HG02759 (cell line): ENCODE data around the gene ERGIC3.
A peak's percentile ranks its signal among the peaks of the same experiment; 100 is the strongest.
"Not testable (repeated sequence)": the region's sequence is repeated elsewhere in the genome, so short reads cannot be mapped to it uniquely, and the experiment has no call there.

Source experiments
- ATAC-seq: cut with Tn5 transposase; IDR thresholded peaks from one replicate; pipeline ENCODE4 v1.9.1; 2021; ENCODE audit warnings: mild to moderate bottlenecking, moderate library complexity; ENCODE audit not compliant: unreplicated experiment

Gene ERGIC3

GRCh38 chr20:35517767-35518166 lies 24.1 kb upstream of the ERGIC3 start:
- not testable (repeated sequence) for ATAC-seq

GRCh38 chr20:35518955-35519354 lies 22.9 kb upstream of the ERGIC3 start:
- ATAC-seq = no peak

- ATAC-seq = no peak
Measured at GRCh38 chr20:35523298-35523888, 18.5 kb upstream of the ERGIC3 start.

GRCh38 chr20:35525639-35526038 lies 16.2 kb upstream of the ERGIC3 start:
- no peak for ATAC-seq

GRCh38 chr20:35527122-35527769 lies 14.6 kb upstream of the ERGIC3 start:
- ATAC-seq = no peak

GRCh38 chr20:35529552-35529951 lies 12.3 kb upstream of the ERGIC3 start, which contains the start of gene C20orf173:
Gene C20orf173 (minus strand): TSS chr20:35529652. CDS start chr20:35529373, 279 bp downstream.
- no peak for ATAC-seq

- peak; percentile 49 for ATAC-seq
Measured at GRCh38 chr20:35539756-35540212, 2.1 kb upstream of the ERGIC3 start.

GRCh38 chr20:35541118-35541782 lies 628 bp upstream of the ERGIC3 start:
- no peak for ATAC-seq

- no peak for ATAC-seq
Measured at GRCh38 chr20:35542990-35543389, 1.1 kb downstream of the ERGIC3 start.

- ATAC-seq = no peak
Measured at GRCh38 chr20:35544436-35544835, 2.6 kb downstream of the ERGIC3 start.

GRCh38 chr20:35544941-35545340 lies 3.1 kb downstream of the ERGIC3 start:
- ATAC-seq = not testable (repeated sequence)

GRCh38 chr20:35546127-35546526 lies 4.2 kb downstream of the ERGIC3 start:
- ATAC-seq = no peak

- ATAC-seq = no peak
Measured at GRCh38 chr20:35547329-35547728, 5.5 kb downstream of the ERGIC3 start.

GRCh38 chr20:35551503-35551902 lies 9.6 kb downstream of the ERGIC3 start:
- no peak for ATAC-seq

- no peak for ATAC-seq
Measured at GRCh38 chr20:35552914-35553313, 11.0 kb downstream of the ERGIC3 start.

- ATAC-seq = not testable (repeated sequence)
Measured at GRCh38 chr20:35555461-35555860, 13.6 kb downstream of the ERGIC3 start.

GRCh38 chr20:35555951-35556645 lies 14.2 kb downstream of the ERGIC3 start:
- no peak for ATAC-seq

GRCh38 chr20:35556871-35557270 lies 15.0 kb downstream of the ERGIC3 start:
- no peak for ATAC-seq

GRCh38 chr20:35558451-35558850 lies 16.6 kb downstream of the ERGIC3 start:
- ATAC-seq = no peak

- no peak for ATAC-seq
Measured at GRCh38 chr20:35559042-35559693, 17.3 kb downstream of the ERGIC3 start.

GRCh38 chr20:35560105-35560511 lies 18.2 kb downstream of the ERGIC3 start:
- ATAC-seq = no peak
